HepG2 (cell line): ENCODE data around the gene SRP68. TPM values are rescaled to one million over a fixed set of nuclear protein-coding genes. Genes with fewer than 3 reads are reported as not detected.

Source experiments
- IKZF1 ChIP-seq: fragments of 450-650 bp; IDR thresholded peaks from 2 replicates; pipeline ENCODE4 v1.7.1; 2016
- KAT8 ChIP-seq: IDR thresholded peaks from 2 replicates; pipeline ENCODE4 v1.6.1; 2016; ENCODE audit warnings: missing genetic modification reagents, missing compliant biosample characterization
- MBNL3 ChIP-seq: fragments of 250-450 bp; sonication (Bioruptor Pico); conservative IDR thresholded peaks from 2 replicates; pipeline ENCODE4 v1.8.0; 2022; ENCODE audit warnings: mild to moderate bottlenecking, inconsistent platforms
- POLR2G ChIP-seq: fragments of 200-400 bp; formaldehyde crosslinking; IDR thresholded peaks from 2 replicates; pipeline ENCODE4 v1.6.1; 2018; ENCODE audit warnings: mild to moderate bottlenecking, low read depth, low read length, moderate library complexity
- RCOR2 ChIP-seq: IDR thresholded peaks from 2 replicates; pipeline ENCODE4 v1.6.1; 2016; ENCODE audit warnings: missing biosample characterization, missing genetic modification reagents
- RFX5 ChIP-seq: IDR thresholded peaks from 2 replicates; pipeline ENCODE4 v1.6.1; 2011; ENCODE audit warnings: low read depth, low read length, improper control_type of control experiment
- ZKSCAN8 ChIP-seq: IDR thresholded peaks from 2 replicates; pipeline ENCODE4 v1.6.1; 2016; ENCODE audit warnings: borderline replicate concordance, missing genetic modification reagents, missing compliant biosample characterization
- ZMAT3 ChIP-seq: sonication (generic); formaldehyde crosslinking; conservative IDR thresholded peaks from 2 replicates; pipeline ENCODE4 v1.7.0; 2021; ENCODE audit warnings: missing genetic modification reagents
- ZNF230 ChIP-seq: sonication (generic); formaldehyde crosslinking; IDR thresholded peaks from 2 replicates; pipeline ENCODE4 v1.4.0; 2020; ENCODE audit warnings: mild to moderate bottlenecking, missing genetic modification reagents
- ZNF34 ChIP-seq: sonication (generic); formaldehyde crosslinking; IDR thresholded peaks from 2 replicates; pipeline ENCODE4 v1.4.0; 2020; ENCODE audit warnings: mild to moderate bottlenecking, missing genetic modification reagents, borderline replicate concordance
- ZSCAN21 ChIP-seq: sonication (generic); formaldehyde crosslinking; IDR thresholded peaks from 2 replicates; pipeline ENCODE4 v1.8.0; 2022; ENCODE audit warnings: mild to moderate bottlenecking, missing genetic modification reagents, moderate library complexity, borderline replicate concordance
- ZSCAN22 ChIP-seq: sonication (generic); formaldehyde crosslinking; IDR thresholded peaks from 2 replicates; pipeline ENCODE4 v1.4.0; 2020; ENCODE audit warnings: mild to moderate bottlenecking, missing genetic modification reagents
- polyA plus RNA-seq, 8 experiments: library from polyadenylated mRNA; depleted of rRNA in 3 of 8; stranded (reverse) in 7 of 8; unstranded in 1 of 8; fragments of >200 nt; fragmentation: Illumina TruSeq in 4 of 8; extraction: Trizol in 4 of 8; gene quantifications; 2 replicates each; pipeline versions ENCODE4 v1.2.1 to v1.2.3, GENCODE V29; 2011 to 2016; ENCODE audit warnings: low read depth in 4 of 8, missing spikeins in 1 of 8, mixed read lengths in 1 of 8; ENCODE audit not compliant: insufficient read depth in 1 of 8
- total RNA-seq, 5 experiments: library from RNA; depleted of rRNA; stranded (reverse); fragments of >200 nt; fragmentation: Illumina TruSeq; extraction: Trizol; gene quantifications; 2 replicates each; pipeline ENCODE4 v1.2.3, GENCODE V29; 2016; ENCODE audit warnings: low read depth in 1 of 5
- TF ChIP-seq, protein P1 (sequence below): sonication (generic); formaldehyde crosslinking; IDR thresholded peaks from 2 replicates; pipeline ENCODE4 v1.4.0; 2020; ENCODE audit warnings: missing genetic modification reagents
- TF ChIP-seq, protein P2 (sequence below): sonication (generic); formaldehyde crosslinking; IDR thresholded peaks from 2 replicates; pipeline ENCODE4 v1.5.0; 2020; ENCODE audit warnings: missing genetic modification reagents
- TF ChIP-seq, protein P3 (sequence below): IDR thresholded peaks from 2 replicates; pipeline ENCODE4 v1.6.1; 2016
- TF ChIP-seq, protein P4 (sequence below): sonication (generic); formaldehyde crosslinking; conservative IDR thresholded peaks from 2 replicates; pipeline ENCODE4 v1.8.0; 2022; ENCODE audit warnings: mild to moderate bottlenecking, moderate library complexity, missing genetic modification reagents
- TF ChIP-seq, protein P5 (sequence below): sonication (generic); formaldehyde crosslinking; IDR thresholded peaks from 2 replicates; pipeline ENCODE4 v1.8.0; 2022; ENCODE audit warnings: missing genetic modification reagents, mild to moderate bottlenecking, borderline replicate concordance
- TF ChIP-seq, protein P6 (sequence below): sonication (generic); formaldehyde crosslinking; IDR thresholded peaks from 2 replicates; pipeline ENCODE4 v1.4.0; 2020; ENCODE audit warnings: missing genetic modification reagents
- TF ChIP-seq, protein P7 (sequence below): sonication (generic); formaldehyde crosslinking; IDR thresholded peaks from 2 replicates; pipeline ENCODE4 v1.8.1; 2023; ENCODE audit warnings: mild to moderate bottlenecking, missing genetic modification reagents

Gene SRP68
- total and polyA plus RNA-seq, 2 of the 13 experiments (the other 11 are each of a cell fraction or from before 2014, with no cell fraction given) = 39.8 to 74.3 TPM

DNA sequence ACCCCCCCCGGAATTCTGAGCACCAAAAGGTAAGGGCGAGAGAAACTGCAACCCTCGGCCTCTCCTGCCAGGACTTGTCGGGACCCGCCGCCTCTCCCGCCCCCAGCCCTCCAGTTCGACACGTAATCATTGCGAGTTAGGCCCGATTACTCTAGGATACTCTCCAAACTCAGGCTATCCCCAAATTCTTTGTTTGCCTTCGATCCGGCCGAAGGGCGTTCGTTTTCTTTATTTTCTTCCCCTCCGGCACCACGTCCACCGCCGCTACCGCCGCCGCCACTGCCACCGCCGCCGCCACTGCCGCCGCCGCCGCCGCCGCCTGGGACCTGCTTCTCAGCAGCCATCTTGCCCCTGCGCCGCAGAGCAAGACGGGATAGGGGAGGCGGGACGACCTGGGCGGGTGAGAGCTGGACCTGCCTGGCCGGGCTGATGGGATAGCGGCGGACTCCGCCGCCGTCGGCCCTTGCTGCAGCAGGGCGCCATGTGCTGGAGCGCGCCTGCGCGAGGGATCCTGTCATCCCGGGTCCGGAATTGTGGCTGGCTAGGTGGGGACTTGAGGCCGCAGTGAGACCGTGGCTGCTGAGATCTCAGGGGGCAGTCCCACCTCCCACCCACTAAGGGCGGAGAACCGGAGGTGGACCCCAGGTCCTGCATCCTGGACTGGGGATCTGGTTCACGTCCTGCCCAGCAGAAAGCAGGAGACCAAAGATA is at the start of gene SRP68 (continued):
- TF ChIP-seq, protein P1, sequence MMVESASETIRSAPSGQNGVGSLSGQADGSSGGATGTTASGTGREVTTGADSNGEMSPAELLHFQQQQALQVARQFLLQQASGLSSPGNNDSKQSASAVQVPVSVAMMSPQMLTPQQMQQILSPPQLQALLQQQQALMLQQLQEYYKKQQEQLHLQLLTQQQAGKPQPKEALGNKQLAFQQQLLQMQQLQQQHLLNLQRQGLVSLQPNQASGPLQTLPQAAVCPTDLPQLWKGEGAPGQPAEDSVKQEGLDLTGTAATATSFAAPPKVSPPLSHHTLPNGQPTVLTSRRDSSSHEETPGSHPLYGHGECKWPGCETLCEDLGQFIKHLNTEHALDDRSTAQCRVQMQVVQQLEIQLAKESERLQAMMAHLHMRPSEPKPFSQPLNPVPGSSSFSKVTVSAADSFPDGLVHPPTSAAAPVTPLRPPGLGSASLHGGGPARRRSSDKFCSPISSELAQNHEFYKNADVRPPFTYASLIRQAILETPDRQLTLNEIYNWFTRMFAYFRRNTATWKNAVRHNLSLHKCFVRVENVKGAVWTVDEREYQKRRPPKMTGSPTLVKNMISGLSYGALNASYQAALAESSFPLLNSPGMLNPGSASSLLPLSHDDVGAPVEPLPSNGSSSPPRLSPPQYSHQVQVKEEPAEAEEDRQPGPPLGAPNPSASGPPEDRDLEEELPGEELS (CRISPR knock-in tag) = peak; percentile 48
- TF ChIP-seq RCOR2 (CRISPR knock-in tag) = no peak
- no peak for TF ChIP-seq RFX5
- TF ChIP-seq ZNF34 (CRISPR knock-in tag) = no peak
- TF ChIP-seq ZMAT3 (CRISPR knock-in tag) = peak; percentile 98
- TF ChIP-seq ZSCAN22 (CRISPR knock-in tag) = peak; percentile 56
- peak; percentile 98 for TF ChIP-seq POLR2G
- TF ChIP-seq, protein P2, sequence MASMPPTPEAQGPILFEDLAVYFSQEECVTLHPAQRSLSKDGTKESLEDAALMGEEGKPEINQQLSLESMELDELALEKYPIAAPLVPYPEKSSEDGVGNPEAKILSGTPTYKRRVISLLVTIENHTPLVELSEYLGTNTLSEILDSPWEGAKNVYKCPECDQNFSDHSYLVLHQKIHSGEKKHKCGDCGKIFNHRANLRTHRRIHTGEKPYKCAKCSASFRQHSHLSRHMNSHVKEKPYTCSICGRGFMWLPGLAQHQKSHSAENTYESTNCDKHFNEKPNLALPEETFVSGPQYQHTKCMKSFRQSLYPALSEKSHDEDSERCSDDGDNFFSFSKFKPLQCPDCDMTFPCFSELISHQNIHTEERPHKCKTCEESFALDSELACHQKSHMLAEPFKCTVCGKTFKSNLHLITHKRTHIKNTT (CRISPR knock-in tag) = no peak
- no peak for TF ChIP-seq IKZF1
- TF ChIP-seq ZNF230 (CRISPR knock-in tag) = peak; percentile 93
- TF ChIP-seq, protein P3, sequence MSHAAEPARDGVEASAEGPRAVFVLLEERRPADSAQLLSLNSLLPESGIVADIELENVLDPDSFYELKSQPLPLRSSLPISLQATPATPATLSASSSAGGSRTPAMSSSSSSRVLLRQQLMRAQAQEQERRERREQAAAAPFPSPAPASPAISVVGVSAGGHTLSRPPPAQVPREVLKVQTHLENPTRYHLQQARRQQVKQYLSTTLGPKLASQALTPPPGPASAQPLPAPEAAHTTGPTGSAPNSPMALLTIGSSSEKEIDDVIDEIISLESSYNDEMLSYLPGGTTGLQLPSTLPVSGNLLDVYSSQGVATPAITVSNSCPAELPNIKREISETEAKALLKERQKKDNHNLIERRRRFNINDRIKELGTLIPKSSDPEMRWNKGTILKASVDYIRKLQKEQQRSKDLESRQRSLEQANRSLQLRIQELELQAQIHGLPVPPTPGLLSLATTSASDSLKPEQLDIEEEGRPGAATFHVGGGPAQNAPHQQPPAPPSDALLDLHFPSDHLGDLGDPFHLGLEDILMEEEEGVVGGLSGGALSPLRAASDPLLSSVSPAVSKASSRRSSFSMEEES (CRISPR knock-in tag) = peak; percentile 61; the same call in 1 of the 2 replicates
- TF ChIP-seq, protein P4, sequence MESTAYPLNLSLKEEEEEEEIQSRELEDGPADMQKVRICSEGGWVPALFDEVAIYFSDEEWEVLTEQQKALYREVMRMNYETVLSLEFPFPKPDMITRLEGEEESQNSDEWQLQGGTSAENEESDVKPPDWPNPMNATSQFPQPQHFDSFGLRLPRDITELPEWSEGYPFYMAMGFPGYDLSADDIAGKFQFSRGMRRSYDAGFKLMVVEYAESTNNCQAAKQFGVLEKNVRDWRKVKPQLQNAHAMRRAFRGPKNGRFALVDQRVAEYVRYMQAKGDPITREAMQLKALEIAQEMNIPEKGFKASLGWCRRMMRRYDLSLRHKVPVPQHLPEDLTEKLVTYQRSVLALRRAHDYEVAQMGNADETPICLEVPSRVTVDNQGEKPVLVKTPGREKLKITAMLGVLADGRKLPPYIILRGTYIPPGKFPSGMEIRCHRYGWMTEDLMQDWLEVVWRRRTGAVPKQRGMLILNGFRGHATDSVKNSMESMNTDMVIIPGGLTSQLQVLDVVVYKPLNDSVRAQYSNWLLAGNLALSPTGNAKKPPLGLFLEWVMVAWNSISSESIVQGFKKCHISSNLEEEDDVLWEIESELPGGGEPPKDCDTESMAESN (CRISPR knock-in tag) = peak; percentile 99
- TF ChIP-seq, protein P5, sequence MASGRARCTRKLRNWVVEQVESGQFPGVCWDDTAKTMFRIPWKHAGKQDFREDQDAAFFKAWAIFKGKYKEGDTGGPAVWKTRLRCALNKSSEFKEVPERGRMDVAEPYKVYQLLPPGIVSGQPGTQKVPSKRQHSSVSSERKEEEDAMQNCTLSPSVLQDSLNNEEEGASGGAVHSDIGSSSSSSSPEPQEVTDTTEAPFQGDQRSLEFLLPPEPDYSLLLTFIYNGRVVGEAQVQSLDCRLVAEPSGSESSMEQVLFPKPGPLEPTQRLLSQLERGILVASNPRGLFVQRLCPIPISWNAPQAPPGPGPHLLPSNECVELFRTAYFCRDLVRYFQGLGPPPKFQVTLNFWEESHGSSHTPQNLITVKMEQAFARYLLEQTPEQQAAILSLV (CRISPR knock-in tag) = peak; percentile 99
- peak; percentile 78 for TF ChIP-seq ZSCAN21 (CRISPR knock-in tag)
- TF ChIP-seq ZKSCAN8 (CRISPR knock-in tag) = peak; percentile 52; the same call in 1 of the 2 replicates
- TF ChIP-seq, protein P6, sequence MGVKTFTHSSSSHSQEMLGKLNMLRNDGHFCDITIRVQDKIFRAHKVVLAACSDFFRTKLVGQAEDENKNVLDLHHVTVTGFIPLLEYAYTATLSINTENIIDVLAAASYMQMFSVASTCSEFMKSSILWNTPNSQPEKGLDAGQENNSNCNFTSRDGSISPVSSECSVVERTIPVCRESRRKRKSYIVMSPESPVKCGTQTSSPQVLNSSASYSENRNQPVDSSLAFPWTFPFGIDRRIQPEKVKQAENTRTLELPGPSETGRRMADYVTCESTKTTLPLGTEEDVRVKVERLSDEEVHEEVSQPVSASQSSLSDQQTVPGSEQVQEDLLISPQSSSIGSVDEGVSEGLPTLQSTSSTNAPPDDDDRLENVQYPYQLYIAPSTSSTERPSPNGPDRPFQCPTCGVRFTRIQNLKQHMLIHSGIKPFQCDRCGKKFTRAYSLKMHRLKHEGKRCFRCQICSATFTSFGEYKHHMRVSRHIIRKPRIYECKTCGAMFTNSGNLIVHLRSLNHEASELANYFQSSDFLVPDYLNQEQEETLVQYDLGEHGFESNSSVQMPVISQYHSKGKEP (CRISPR knock-in tag) = no peak; the same call in 1 of the 2 replicates
- TF ChIP-seq, protein P7, sequence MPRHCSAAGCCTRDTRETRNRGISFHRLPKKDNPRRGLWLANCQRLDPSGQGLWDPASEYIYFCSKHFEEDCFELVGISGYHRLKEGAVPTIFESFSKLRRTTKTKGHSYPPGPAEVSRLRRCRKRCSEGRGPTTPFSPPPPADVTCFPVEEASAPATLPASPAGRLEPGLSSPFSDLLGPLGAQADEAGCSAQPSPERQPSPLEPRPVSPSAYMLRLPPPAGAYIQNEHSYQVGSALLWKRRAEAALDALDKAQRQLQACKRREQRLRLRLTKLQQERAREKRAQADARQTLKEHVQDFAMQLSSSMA = peak; percentile 95
- peak; percentile 97 for TF ChIP-seq KAT8
- no peak for TF ChIP-seq MBNL3 (CRISPR knock-in tag)
